Gastrocnemius medialis (tissue), 4 donors: ENCODE results near the gene CD34.

Experiments
- CTCF ChIP-seq, 5 experiments: fragments of 450-650 bp in 3 of 5; fragments of 200-600 bp in 2 of 5; sonication (generic) in 2 of 5; IDR thresholded peaks in 4 of 5; conservative IDR thresholded peaks in 1 of 5; 1 replicate in 4 of 5; 2 replicates in 1 of 5; pipeline ENCODE4 v1.5.1; 2016 to 2019; ENCODE audit warnings: antibody characterized with exemption in 5 of 5, mild to moderate bottlenecking in 3 of 5, moderate library complexity in 3 of 5
- POLR2A ChIP-seq, 2 donors: fragments of 450-650 bp; IDR thresholded peaks; one replicate each; pipeline ENCODE4 v1.6.1; 2017; ENCODE audit warnings: antibody characterized with exemption in 2 of 2, mild to moderate bottlenecking in 2 of 2, moderate library complexity in 2 of 2

GRCh38 chr1:207850621-207851407 lies 60.1 kb downstream of the CD34 start:
- TF ChIP-seq POLR2A (IDR thresholded peaks at IDR 0.05) (no peak), CTCF (IDR thresholded peaks at IDR 0.05 in 4 of 5, conservative IDR thresholded peaks at IDR 0.05 in 1 of 5) (no peak)
